Measurements from ENCODE around the gene MAEA. TPM values are rescaled to one million over a fixed set of nuclear protein-coding genes. Genes with fewer than 3 reads are reported as not detected.

The MAEA gene
- total and polyA plus RNA-seq, 4 donors = 20.9 to 33.9 (median 29.8) TPM

- H3K9me3 ChIP-seq (ENCODE audit: control insufficient read depth in 4 of 4, low read length in 3 of 4) = peaks cover 0 to 1% (median 0%) of the 10 kb centered on the region in 4 donors
- no peaks in the 10 kb centered on the region for H3K27me3 ChIP-seq (ENCODE audit: control insufficient read depth in 4 of 4, insufficient read depth in 4 of 4, low read length in 3 of 4)
- H3K36me3 ChIP-seq (ENCODE audit: control insufficient read depth in 4 of 4, insufficient read depth in 3 of 4, low read depth in 1 of 4, low read length in 3 of 4) = no peaks in the 10 kb centered on the region
- no peak overlapping the region for H3K27ac ChIP-seq (ENCODE audit: low read depth in 1 of 2, low read length in 2 of 2)
- H3K9ac ChIP-seq (ENCODE audit: low read depth in 1 of 2, low read length in 2 of 2) = no peak overlapping the region
- WGBS = 96% methylated on average over 2 of the region's 2 CpGs
- no peak for TF ChIP-seq NR2F2 (IDR thresholded peaks at IDR 0.05)
- TF ChIP-seq TAF1 (conservative IDR thresholded peaks at IDR 0.05) = no peak
- TF ChIP-seq FOXA2 (IDR thresholded peaks at IDR 0.05) = no peak
- no peak for TF ChIP-seq HNF4A (conservative IDR thresholded peaks at IDR 0.05)
- no peak for TF ChIP-seq HNF4G (IDR thresholded peaks at IDR 0.05)
- no peak for TF ChIP-seq RAD21 (IDR thresholded peaks at IDR 0.05)
- no peak for TF ChIP-seq ZBTB33 (IDR thresholded peaks at IDR 0.05)
- no peak for TF ChIP-seq SP1 (IDR thresholded peaks at IDR 0.05)
- TF ChIP-seq CTCF (IDR thresholded peaks at IDR 0.05; ENCODE audit: low read depth, low read length, missing input control) = no peak
- TF ChIP-seq RXRA (IDR thresholded peaks at IDR 0.05) = no peak
- no peak for TF ChIP-seq EGR1 (IDR thresholded peaks at IDR 0.05; ENCODE audit: low read depth in 2 of 2)
- TF ChIP-seq MAX (IDR thresholded peaks at IDR 0.05) = no peak
- DNase-seq (ENCODE audit: low spot score) = no peak
- H3K4me3 ChIP-seq (ENCODE audit: low read depth in 1 of 3, low read length in 3 of 3) = no peak overlapping the region
- H3K4me1 ChIP-seq (ENCODE audit: control insufficient read depth in 4 of 4, insufficient read depth in 4 of 4, low read length in 3 of 4) = no peaks in the 10 kb centered on the region
These were observed 31.2 kb upstream of the MAEA start for GRCh38 chr4:1258457-1258856.

GRCh38 chr4:1259966-1260365, 29.7 kb upstream of the MAEA start:
- Histone ChIP-seq H3K4me1 (ENCODE audit: control insufficient read depth in 4 of 4, insufficient read depth in 4 of 4, low read length in 3 of 4) (no peaks in the 10 kb centered on the region), H3K36me3 (ENCODE audit: control insufficient read depth in 4 of 4, insufficient read depth in 3 of 4, low read depth in 1 of 4, low read length in 3 of 4) (no peaks in the 10 kb centered on the region), H3K9ac (ENCODE audit: low read depth in 1 of 2, low read length in 2 of 2) (no peak overlapping the region), H3K27ac (ENCODE audit: low read depth in 1 of 2, low read length in 2 of 2) (no peak overlapping the region), H3K9me3 (ENCODE audit: control insufficient read depth in 4 of 4, low read length in 3 of 4) (peaks cover 0 to 1% (median 0%) of the 10 kb centered on the region in 4 donors), H3K4me3 (ENCODE audit: low read depth in 1 of 3, low read length in 3 of 3) (no peak overlapping the region), H3K27me3 (ENCODE audit: control insufficient read depth in 4 of 4, insufficient read depth in 4 of 4, low read length in 3 of 4) (no peaks in the 10 kb centered on the region)
- no peak for DNase-seq (ENCODE audit: low spot score)
- no peak for TF ChIP-seq SP1 (IDR thresholded peaks at IDR 0.05)
- no peak for TF ChIP-seq ATF3 (IDR thresholded peaks at IDR 0.05)
- no peak for TF ChIP-seq FOXA2 (IDR thresholded peaks at IDR 0.05)
- TF ChIP-seq YY1 (IDR thresholded peaks at IDR 0.05) = no peak
- no peak for TF ChIP-seq JUND (IDR thresholded peaks at IDR 0.05)
- TF ChIP-seq REST (IDR thresholded peaks at IDR 0.05) = no peak
- no peak for TF ChIP-seq TAF1 (conservative IDR thresholded peaks at IDR 0.05)
- no peak for TF ChIP-seq RAD21 (IDR thresholded peaks at IDR 0.05)
- 87% methylated on average over 4 of the region's 4 CpGs for WGBS

All from liver (tissue), 9 donors.